SK-N-SH (cell line): Measurements from ENCODE around the gene WDR64.

Experiments
- ELF1 ChIP-seq: IDR thresholded peaks from 2 replicates; pipeline ENCODE4 v1.4.0; 2012
- EP300 ChIP-seq, 2 experiments: IDR thresholded peaks; 2 replicates each; pipeline versions ENCODE4 v1.4.0 to v1.6.1; 2012; ENCODE audit warnings: borderline replicate concordance in 1 of 2, low read depth in 1 of 2, low read length in 1 of 2
- FOXM1 ChIP-seq: IDR thresholded peaks from 2 replicates; pipeline ENCODE4 v1.4.0; 2012; ENCODE audit warnings: low read depth, mild to moderate bottlenecking
- MEF2A ChIP-seq: IDR thresholded peaks from 2 replicates; pipeline ENCODE4 v1.4.0; 2012; ENCODE audit warnings: low read depth, borderline replicate concordance
- MXI1 ChIP-seq: IDR thresholded peaks from 2 replicates; pipeline ENCODE4 v1.6.1; 2012; ENCODE audit warnings: mild to moderate bottlenecking, low read depth, low read length, improper control_type of control experiment
- POLR2AphosphoS5 ChIP-seq: IDR thresholded peaks from 2 replicates; pipeline ENCODE4 v1.6.1; 2012; ENCODE audit warnings: low read depth, low read length
- RAD21 ChIP-seq: IDR thresholded peaks from 2 replicates; pipeline ENCODE4 v1.6.1; 2012; ENCODE audit warnings: mild to moderate bottlenecking, low read length
- SMC3 ChIP-seq: IDR thresholded peaks from 2 replicates; pipeline ENCODE4 v1.6.1; 2012; ENCODE audit warnings: low read depth, low read length, improper control_type of control experiment
- TAF1 ChIP-seq: IDR thresholded peaks from 2 replicates; pipeline ENCODE4 v1.6.1; 2012; ENCODE audit warnings: low read depth, mild to moderate bottlenecking, low read length, moderate library complexity, borderline replicate concordance
- YY1 ChIP-seq: IDR thresholded peaks from 2 replicates; pipeline ENCODE4 v1.4.0; 2012; ENCODE audit warnings: low read depth, mild to moderate bottlenecking
- TF ChIP-seq, protein P1 (sequence below): fragments of 200-600 bp; sonication (generic); IDR thresholded peaks from 2 replicates; pipeline ENCODE4 v1.6.1; 2017; ENCODE audit warnings: antibody characterized with exemption, mild to moderate bottlenecking, moderate library complexity
- TF ChIP-seq, protein P2 (sequence below): IDR thresholded peaks from 2 replicates; pipeline ENCODE4 v1.4.0; 2012; ENCODE audit warnings: low read depth
- TF ChIP-seq, protein P3 (sequence below): IDR thresholded peaks from 2 replicates; pipeline ENCODE4 v1.6.1; 2012; ENCODE audit warnings: mild to moderate bottlenecking, low read depth, low read length, moderate library complexity

DNA sequence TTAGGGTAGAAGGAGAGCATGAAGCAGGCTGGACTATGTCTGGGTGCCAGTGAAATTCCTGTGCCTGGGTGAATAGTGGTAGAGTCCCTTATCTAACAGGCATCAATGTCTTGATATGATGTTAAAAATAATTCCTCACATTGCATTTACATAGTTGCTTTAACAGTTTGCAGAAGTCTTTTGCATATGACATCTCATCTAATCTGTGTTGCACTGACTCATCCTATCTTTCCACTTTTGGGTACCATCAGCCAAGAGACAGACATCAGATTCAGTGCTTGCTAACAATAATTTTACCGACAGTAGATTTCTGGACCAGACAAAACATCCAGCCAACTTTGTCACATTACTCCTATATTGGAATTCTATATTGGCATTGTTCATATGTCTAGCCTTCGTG is 92.5 kb downstream of the WDR64 start:
- TF ChIP-seq MXI1 (no peak), TAF1 (no peak), YY1 (no peak), POLR2AphosphoS5 (no peak), ELF1 (no peak), FOXM1 (no peak), MEF2A (no peak), SMC3 (no peak), EP300 (IDR thresholded peaks at IDR 0.05; ENCODE audit: borderline replicate concordance in 1 of 2, low read depth in 1 of 2, low read length in 1 of 2) (no peak), RAD21 (no peak)
- TF ChIP-seq, protein P1, sequence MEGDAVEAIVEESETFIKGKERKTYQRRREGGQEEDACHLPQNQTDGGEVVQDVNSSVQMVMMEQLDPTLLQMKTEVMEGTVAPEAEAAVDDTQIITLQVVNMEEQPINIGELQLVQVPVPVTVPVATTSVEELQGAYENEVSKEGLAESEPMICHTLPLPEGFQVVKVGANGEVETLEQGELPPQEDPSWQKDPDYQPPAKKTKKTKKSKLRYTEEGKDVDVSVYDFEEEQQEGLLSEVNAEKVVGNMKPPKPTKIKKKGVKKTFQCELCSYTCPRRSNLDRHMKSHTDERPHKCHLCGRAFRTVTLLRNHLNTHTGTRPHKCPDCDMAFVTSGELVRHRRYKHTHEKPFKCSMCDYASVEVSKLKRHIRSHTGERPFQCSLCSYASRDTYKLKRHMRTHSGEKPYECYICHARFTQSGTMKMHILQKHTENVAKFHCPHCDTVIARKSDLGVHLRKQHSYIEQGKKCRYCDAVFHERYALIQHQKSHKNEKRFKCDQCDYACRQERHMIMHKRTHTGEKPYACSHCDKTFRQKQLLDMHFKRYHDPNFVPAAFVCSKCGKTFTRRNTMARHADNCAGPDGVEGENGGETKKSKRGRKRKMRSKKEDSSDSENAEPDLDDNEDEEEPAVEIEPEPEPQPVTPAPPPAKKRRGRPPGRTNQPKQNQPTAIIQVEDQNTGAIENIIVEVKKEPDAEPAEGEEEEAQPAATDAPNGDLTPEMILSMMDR = no peak
- TF ChIP-seq, protein P2, sequence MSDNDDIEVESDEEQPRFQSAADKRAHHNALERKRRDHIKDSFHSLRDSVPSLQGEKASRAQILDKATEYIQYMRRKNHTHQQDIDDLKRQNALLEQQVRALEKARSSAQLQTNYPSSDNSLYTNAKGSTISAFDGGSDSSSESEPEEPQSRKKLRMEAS = no peak
- TF ChIP-seq, protein P3, sequence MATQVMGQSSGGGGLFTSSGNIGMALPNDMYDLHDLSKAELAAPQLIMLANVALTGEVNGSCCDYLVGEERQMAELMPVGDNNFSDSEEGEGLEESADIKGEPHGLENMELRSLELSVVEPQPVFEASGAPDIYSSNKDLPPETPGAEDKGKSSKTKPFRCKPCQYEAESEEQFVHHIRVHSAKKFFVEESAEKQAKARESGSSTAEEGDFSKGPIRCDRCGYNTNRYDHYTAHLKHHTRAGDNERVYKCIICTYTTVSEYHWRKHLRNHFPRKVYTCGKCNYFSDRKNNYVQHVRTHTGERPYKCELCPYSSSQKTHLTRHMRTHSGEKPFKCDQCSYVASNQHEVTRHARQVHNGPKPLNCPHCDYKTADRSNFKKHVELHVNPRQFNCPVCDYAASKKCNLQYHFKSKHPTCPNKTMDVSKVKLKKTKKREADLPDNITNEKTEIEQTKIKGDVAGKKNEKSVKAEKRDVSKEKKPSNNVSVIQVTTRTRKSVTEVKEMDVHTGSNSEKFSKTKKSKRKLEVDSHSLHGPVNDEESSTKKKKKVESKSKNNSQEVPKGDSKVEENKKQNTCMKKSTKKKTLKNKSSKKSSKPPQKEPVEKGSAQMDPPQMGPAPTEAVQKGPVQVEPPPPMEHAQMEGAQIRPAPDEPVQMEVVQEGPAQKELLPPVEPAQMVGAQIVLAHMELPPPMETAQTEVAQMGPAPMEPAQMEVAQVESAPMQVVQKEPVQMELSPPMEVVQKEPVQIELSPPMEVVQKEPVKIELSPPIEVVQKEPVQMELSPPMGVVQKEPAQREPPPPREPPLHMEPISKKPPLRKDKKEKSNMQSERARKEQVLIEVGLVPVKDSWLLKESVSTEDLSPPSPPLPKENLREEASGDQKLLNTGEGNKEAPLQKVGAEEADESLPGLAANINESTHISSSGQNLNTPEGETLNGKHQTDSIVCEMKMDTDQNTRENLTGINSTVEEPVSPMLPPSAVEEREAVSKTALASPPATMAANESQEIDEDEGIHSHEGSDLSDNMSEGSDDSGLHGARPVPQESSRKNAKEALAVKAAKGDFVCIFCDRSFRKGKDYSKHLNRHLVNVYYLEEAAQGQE = no peak
